Left kidney (tissue), 8 donors: ENCODE measurements around the gene FAM47C. TPM values are rescaled to one million over a fixed set of nuclear protein-coding genes. Genes with fewer than 3 reads are reported as not detected.
"Not testable (repeated sequence)": the region's sequence is repeated elsewhere in the genome, so short reads cannot be mapped to it uniquely, and the experiment has no call there.

ENCODE experiments used
- DNase-seq: peaks from one replicate; pipeline ENCODE4 v3.0.0-alpha.2; 2013
- long read RNA-seq, 8 donors: transcript quantifications; one replicate each; lab custom pipeline, GENCODE V29; 2026
- polyA plus RNA-seq: library from polyadenylated mRNA; unstranded; fragments of 120-200 nt; gene quantifications from one replicate; pipeline ENCODE4 v1.2.1, GENCODE V29; 2013; ENCODE audit not compliant: insufficient read length

Gene FAM47C
- not detected for polyA plus RNA-seq
- long read RNA-seq, donor 1: 0 reads
- long read RNA-seq, donor 2: 0 reads
- long read RNA-seq, donor 3: 0 reads
- long read RNA-seq, donor 4: 0 reads
- long read RNA-seq, donor 5: 0 reads
- long read RNA-seq, donor 6: 0 reads
- long read RNA-seq, donor 7: 0 reads
- long read RNA-seq, donor 8: 0 reads

- not testable (repeated sequence) for DNase-seq
Measured at GRCh38 chrX:37008182-37008581, at the start of gene FAM47C. TSS of gene FAM47C (plus strand) at chrX:37008366. CDS start at chrX:37008411, 45 bp downstream.

GRCh38 chrX:36961590-36961989, 46.6 kb upstream of the FAM47C start:
- DNase-seq: no peak

DNA sequence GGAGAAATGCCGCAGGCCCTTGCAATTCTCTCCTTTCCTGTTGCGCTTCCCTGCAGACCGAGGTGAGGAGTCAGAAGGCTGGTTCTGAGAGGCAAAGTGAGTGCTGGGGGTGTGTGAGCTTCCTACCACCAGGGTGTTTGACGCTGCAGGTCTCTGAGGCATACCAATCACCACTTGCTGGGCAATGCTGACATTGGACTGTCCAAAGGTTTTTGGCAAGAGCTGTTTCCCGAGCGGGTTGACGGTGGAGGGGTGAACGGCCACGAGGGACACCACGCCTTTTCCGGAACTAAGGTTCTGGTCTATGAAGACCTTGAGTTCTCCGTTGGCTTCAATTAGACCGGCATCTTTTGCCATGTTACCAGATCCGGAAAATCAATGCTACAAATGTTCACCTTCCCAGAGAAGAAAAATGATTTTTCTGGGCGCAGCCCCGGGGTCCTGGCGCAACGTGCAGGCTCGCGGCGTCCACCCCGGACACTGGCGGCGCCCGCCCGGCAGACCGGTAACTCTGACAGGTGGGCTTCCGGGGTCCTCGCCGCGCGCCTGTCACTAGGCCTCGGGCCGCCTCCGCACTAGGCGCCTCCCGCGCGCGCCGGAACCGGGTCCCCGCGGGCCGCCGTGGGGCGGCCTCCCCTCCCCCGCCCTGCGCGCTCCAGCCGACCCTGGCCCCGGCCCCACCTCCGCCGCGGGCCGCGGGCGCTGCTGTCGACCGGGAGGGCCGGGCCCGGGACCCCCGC, 44.9 kb upstream of the FAM47C start:
- DNase-seq: no peak

- DNase-seq: no peak
Measured at GRCh38 chrX:36963852-36964251, 44.3 kb upstream of the FAM47C start.

- DNase-seq: no peak
Measured at GRCh38 chrX:36973575-36973974, 34.6 kb upstream of the FAM47C start.

DNA sequence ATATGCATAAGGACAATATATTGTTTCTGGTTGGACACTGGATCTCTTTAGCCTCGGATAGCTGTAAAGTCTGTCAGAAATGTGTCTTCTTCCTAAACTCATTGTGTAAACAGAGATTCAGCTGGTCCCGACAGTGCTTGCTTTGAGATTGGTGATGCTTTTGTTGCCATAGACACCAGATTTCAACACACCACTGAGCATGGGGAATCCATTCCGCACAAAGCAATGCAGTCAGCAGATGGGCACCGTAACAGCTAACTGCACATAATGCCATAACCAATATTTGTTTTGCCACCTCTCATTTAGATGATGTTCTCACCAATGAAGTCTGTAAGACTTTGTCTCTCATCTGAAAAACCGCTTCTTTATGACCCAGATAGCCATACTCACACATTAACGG, 33.3 kb upstream of the FAM47C start:
- no peak for DNase-seq

DNA sequence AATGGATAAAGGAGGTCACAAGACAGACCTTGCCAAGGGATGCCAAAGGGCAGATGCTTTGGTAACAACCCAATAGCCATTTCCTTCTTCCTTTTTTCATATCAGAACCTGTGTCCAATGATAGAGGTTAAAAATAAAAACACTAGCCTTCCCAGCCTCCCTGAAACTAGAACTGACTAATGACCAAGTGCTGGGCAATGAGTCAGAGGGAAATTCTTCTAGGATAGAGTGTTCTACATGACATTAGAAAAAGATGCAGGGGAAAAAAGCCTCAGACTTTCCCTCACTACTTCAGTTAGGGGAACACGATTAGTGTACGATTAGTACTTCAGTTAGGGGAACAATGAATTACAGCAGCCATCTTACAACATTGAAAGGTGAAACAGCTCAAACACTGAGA, 29.3 kb upstream of the FAM47C start:
- no peak for DNase-seq

DNA sequence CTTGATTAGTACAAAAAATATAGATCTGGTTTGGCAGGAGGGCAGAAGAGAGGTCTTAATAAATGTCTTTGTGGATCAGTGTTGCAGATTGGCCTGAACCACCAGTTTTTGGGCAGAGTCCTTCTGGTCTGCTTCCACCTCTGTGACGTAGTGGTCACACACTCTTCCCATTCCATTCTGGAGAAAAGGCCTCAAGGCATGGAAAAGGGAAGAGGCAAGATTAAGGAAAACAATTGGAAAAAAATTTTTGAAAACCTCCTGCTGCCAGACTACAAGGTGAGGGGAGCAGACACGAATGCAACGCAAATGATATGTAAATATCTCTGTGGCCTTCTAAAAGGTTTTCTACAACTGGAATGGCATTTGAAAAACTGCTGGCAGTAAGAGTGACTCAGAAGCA, 24.3 kb upstream of the FAM47C start:
- DNase-seq: no peak

- not testable (repeated sequence) for DNase-seq
Measured at GRCh38 chrX:36985416-36986209, 22.6 kb upstream of the FAM47C start.

DNA sequence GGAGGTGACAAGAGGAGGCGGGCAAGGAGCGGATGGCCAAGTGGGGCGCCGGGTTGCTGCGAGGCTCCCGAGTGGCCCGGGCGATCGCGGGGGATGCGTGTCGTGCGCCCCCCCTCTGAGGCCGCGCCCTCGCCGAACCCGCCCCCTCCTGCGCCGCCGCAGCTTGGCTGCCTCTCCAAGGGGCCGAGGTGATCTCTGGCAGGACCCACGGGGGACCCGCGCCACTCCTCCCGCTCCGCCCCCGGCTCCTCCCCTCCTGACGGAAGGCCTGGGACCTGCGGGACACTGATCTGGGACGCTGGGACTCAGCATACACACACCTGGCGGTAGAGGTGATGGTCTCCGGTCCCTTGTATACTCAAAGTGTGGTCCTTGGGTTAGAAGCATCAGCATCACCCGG, 21.9 kb upstream of the FAM47C start:
- no peak for DNase-seq

GRCh38 chrX:36987212-36987611, 21.0 kb upstream of the FAM47C start:
- not testable (repeated sequence) for DNase-seq

DNA sequence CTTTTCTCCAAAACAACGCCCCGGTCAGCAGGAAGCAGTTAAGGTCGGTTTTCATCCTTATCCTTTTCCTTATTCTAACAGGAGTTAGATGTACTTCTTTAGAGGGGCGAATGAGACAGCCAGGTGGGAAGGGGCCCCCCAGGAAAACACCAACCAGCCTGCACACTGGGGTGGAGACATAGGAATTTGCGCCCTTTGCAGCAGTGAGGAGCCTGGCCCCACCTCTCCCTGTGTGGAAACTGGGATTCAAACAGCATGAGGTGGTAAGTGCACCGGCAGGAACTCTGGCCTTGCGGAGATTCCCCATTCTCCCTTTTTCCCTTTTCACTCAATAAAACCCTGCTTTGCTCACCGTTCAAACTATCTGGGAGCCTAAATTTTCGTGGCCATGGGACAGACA, 8.0 kb upstream of the FAM47C start:
- no peak for DNase-seq

DNA sequence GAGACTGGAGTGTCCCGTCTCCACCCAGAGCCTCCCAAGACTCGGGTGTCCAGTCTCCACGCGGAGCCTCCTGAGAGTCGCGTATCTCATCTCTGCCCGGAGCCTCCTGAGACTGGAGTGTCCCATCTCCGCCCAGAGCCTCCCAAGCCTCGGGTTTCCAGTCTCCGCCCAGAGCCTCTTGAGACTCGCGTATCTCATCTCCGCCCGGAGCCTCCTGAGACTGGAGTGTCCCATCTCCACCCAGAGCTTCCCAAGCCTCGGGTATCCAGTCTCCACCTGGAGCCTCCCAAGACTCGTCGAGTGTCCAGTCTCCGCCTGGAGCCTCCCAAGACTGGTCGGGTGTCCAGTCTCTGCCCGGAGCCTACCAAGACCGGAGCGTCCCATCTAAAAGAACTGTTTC, 2.3 kb downstream of the FAM47C start:
- no peak for DNase-seq

- not testable (repeated sequence) for DNase-seq
Measured at GRCh38 chrX:37034260-37034659, 26.1 kb downstream of the FAM47C start.

DNA sequence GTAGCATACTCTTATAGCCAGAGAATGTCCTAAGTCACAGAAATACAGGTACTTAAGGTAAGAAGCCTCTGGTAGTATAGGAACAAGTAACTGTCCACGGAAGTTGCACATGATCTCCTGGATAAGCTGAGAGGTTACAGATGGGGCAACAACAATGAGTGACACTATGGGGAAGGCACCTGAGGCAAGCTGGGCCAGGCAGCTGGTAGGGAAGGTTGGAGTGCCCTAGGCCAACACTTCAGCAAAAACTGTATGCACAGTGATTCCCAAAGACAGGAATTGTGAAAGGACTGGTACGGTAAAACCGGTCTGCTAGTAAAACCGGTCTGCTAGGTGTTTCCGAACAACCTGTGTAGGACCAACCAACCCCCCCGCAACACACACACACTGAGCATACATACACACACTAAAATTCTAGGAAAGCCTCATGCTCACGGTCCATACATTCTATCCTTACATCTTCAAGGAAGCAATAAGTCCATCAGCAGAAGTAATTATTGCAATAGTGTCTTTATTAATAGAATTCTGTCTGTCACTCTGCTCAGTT, 28.6 kb downstream of the FAM47C start:
- not testable (repeated sequence) for DNase-seq

DNA sequence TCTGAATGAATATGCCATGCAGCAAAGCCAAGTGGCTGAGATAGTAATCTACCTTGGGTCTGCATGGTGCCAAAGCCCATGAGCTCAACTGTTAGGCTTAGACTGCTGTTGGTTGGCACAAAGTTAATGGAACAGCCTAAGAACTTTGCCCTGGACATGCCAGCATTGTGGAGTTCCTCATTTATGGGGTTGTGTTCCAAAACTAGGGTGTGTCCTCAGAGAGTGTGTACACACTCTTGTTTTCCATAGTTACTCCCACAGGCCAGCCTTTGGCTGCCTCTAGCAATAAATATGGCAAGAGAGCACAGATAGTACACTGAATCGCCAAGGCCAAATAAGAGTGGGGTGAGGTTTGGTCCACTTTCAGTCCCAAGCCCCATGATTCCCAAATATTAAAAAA, 30.6 kb downstream of the FAM47C start:
- DNase-seq: not testable (repeated sequence)

DNA sequence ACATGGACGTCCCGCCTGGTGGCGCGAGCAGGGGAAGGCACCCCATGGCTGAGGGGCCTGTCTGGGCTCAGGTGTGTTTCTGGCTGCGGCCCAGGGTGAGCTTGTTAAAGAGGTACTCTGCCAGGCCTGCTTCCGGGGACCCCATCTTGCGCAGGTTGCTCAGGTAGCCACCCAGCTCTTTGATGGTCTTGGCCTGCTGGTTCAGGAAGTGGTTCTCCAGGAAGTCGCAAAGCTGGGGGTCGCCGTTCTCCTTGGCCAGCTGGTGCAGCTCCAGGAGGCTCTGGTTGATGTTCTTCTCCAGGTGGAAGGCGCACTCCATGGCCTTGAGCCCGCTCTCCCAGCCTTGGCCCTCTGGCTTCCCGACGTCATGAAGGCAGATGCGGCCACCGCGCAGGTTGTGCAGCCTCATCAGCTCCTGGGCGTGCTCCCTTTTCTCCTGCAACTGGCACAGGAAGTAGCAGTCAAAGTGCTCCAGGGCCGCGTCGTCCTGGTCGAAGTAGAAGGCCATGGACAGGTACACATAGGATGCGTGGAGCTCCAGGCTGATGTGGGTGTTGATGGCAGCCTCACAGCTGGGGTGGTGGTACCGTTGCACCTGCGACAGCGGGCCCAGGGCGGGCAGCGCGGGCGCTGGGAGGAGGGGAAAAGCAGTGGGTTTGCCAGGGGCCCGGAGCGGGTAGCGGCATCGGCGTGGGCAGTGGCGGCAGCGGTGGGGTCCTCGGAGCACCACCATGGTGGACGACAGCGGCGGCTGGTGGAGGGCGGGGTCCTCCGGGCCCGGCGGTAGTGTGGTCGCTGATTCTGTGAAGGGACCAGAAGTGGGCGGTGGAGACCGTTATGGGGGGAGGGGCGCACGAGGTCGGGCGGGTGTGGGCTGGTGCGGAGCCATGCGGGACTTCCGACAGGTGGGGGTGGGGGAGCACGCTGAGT, 35.1 kb downstream of the FAM47C start:
- not testable (repeated sequence) for DNase-seq

DNA sequence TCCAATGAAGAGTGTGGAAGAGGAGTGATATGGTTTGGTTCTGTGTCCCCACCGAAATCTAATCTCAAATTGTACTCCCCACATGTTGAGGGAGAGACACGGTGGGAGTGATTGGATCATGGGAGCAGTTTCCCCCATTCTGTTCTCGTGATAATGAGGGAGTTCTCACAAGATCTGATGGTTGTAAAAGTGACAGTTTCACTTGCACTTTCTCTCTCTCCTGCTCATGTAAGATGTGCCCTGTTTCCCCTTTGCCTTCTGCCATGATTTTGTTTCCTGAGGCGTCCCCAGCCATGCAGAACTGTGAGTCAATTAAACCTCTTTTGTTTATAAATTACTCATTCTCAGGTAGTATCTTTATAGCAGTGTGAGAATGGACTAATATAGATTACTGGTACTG, 39.6 kb downstream of the FAM47C start:
- no peak for DNase-seq

DNA sequence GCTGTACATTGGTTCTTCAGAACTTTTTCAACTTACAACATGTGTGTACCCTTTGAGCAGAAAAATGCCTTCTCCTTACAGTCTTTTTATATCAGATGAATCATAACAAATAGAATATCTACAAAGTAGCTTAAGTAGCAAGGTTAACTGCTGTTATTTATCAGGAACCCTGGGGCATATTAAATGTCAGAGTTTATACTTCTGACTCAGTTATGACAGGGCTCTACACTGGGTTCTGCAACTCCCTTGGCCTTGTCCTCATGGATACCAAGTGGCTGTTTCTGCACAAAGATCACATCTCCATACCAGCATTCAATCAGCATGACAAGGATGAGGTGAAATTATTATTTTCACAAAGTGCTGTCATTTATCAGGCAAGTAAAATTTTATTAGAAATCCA, 49.4 kb downstream of the FAM47C start:
- not testable (repeated sequence) for DNase-seq

DNA sequence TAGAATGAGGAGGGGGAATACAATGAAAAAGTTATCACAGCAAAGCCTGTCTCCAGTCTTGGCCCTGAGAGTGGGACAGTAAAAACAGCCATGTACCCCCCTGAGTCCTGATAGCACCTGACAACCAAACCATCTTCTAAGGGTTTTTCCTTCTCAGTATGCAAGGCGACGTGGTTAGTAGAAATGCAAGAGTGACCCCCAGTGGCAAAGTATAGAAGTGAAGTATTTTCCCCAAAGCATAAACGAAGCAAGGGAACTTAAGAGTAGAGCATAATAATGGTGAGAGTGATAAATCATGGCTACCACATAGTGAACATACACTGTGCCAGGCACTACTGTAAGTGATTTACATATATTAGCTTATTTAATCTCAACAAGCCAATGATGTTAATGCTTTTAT, 52.8 kb downstream of the FAM47C start:
- DNase-seq: peak; percentile 27
